K562 (cell line): ENCODE data around the gene NKD1. TPM values are rescaled to one million over a fixed set of nuclear protein-coding genes. Genes with fewer than 3 reads are reported as not detected.

ENCODE experiments used
- CBX5 ChIP-seq: IDR thresholded peaks from 2 replicates; pipeline ENCODE4 v1.6.1; 2014; ENCODE audit warnings: low read depth, borderline replicate concordance
- E2F8 ChIP-seq: fragments of 450-650 bp; IDR thresholded peaks from 2 replicates; pipeline ENCODE4 v1.7.1; 2018; ENCODE audit warnings: mild to moderate bottlenecking, low read depth; ENCODE audit not compliant: partially characterized antibody
- ILK ChIP-seq: fragments of 450-650 bp; IDR thresholded peaks from 2 replicates; pipeline ENCODE4 v1.6.1; 2016; ENCODE audit warnings: missing genetic modification characterization, low read depth, mild to moderate bottlenecking, missing compliant biosample characterization, moderate library complexity, borderline replicate concordance
- NR2F6 ChIP-seq: fragments of 450-650 bp; formaldehyde crosslinking; IDR thresholded peaks from 2 replicates; pipeline ENCODE4 v1.4.0; 2020; ENCODE audit warnings: mild to moderate bottlenecking
- PTBP1 ChIP-seq: fragments of 200-400 bp; formaldehyde crosslinking; IDR thresholded peaks from 2 replicates; pipeline ENCODE4 v1.6.1; 2017; ENCODE audit warnings: low read depth, low read length
- RB1 ChIP-seq: fragments of 450-650 bp; IDR thresholded peaks from 2 replicates; pipeline ENCODE4 v1.6.1; 2017; ENCODE audit warnings: low read depth, mild to moderate bottlenecking
- SMARCE1 ChIP-seq: fragments of 450-650 bp; IDR thresholded peaks from 2 replicates; pipeline ENCODE4 v1.7.1; 2016; ENCODE audit warnings: mild to moderate bottlenecking
- SMC3 ChIP-seq: conservative IDR thresholded peaks from 2 replicates; pipeline ENCODE4 v1.6.1; 2011; ENCODE audit warnings: low read depth, low read length, improper control_type of control experiment; ENCODE audit not compliant: insufficient read depth
- TRIM28 ChIP-seq: fragments of 450-650 bp; IDR thresholded peaks from 2 replicates; pipeline ENCODE4 v1.6.1; 2017
- ZEB2 ChIP-seq: fragments of 450-650 bp; IDR thresholded peaks from 2 replicates; pipeline ENCODE4 v1.6.1; 2016
- ZNF780A ChIP-seq: fragments of 250-450 bp; sonication (Bioruptor Pico); IDR thresholded peaks from 2 replicates; pipeline ENCODE4 v1.5.0; 2021; ENCODE audit warnings: mild to moderate bottlenecking
- polyA plus RNA-seq, 8 experiments: library from polyadenylated mRNA; depleted of rRNA in 4 of 8; stranded (reverse) in 5 of 8; unstranded in 3 of 8; fragments of >200 nt; fragmentation: Nextera tagmentation in 2 of 8; fragmentation: Illumina TruSeq in 1 of 8; extraction: Ambion mirVana in 2 of 8; extraction: Trizol in 1 of 8; gene quantifications; 2 replicates each; pipeline versions ENCODE4 v1.2.1 to v1.2.3, GENCODE V29; 2011 to 2014; ENCODE audit warnings: inconsistent platforms in 1 of 8, missing spikeins in 1 of 8
- total RNA-seq, 7 experiments: library from RNA; depleted of rRNA in 6 of 7; stranded (reverse); fragments of >200 nt in 6 of 7; fragmentation: Illumina TruSeq in 2 of 7; extraction: Trizol in 2 of 7; gene quantifications; 2 replicates each; pipeline versions ENCODE4 v1.2.1 to v1.2.3, GENCODE V29; 2011 to 2021; ENCODE audit warnings: low replicate concordance in 1 of 7
- TF ChIP-seq, protein P1 (sequence below): fragments of 450-650 bp; formaldehyde crosslinking; IDR thresholded peaks from 2 replicates; pipeline ENCODE4 v1.4.0; 2020; ENCODE audit warnings: mild to moderate bottlenecking, moderate library complexity
- TF ChIP-seq, protein P2 (sequence below): fragments of 450-650 bp; IDR thresholded peaks from 2 replicates; pipeline ENCODE4 v1.6.1; 2017; ENCODE audit warnings: antibody characterized with exemption, mild to moderate bottlenecking

The NKD1 gene
- total and polyA plus RNA-seq, 9 of the 15 experiments (the other 6 are each of a cell fraction or from before 2014, with no cell fraction given), result under 0.01 to 0.24 (median 0.04) TPM; not detected in 2

- TF ChIP-seq, protein P1, sequence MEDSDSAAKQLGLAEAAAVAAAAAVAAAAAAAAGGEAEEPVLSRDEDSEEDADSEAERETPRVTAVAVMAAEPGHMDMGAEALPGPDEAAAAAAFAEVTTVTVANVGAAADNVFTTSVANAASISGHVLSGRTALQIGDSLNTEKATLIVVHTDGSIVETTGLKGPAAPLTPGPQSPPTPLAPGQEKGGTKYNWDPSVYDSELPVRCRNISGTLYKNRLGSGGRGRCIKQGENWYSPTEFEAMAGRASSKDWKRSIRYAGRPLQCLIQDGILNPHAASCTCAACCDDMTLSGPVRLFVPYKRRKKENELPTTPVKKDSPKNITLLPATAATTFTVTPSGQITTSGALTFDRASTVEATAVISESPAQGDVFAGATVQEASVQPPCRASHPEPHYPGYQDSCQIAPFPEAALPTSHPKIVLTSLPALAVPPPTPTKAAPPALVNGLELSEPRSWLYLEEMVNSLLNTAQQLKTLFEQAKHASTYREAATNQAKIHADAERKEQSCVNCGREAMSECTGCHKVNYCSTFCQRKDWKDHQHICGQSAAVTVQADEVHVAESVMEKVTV, result peak; percentile 62
- 0 out of 2 replicates have a peak, but pooled peaks have one; percentile 9 for TF ChIP-seq RB1
- TF ChIP-seq E2F8, result no peak
- TF ChIP-seq ZEB2, result peak; percentile 37; the same call in 1 of the 2 replicates
- TF ChIP-seq SMARCE1, result no peak
- TF ChIP-seq TRIM28, result peak; percentile 83; the same call in 1 of the 2 replicates
- TF ChIP-seq CBX5, result peak; percentile 98
- no peak for TF ChIP-seq NR2F6 (CRISPR knock-in tag)
- TF ChIP-seq, protein P2, sequence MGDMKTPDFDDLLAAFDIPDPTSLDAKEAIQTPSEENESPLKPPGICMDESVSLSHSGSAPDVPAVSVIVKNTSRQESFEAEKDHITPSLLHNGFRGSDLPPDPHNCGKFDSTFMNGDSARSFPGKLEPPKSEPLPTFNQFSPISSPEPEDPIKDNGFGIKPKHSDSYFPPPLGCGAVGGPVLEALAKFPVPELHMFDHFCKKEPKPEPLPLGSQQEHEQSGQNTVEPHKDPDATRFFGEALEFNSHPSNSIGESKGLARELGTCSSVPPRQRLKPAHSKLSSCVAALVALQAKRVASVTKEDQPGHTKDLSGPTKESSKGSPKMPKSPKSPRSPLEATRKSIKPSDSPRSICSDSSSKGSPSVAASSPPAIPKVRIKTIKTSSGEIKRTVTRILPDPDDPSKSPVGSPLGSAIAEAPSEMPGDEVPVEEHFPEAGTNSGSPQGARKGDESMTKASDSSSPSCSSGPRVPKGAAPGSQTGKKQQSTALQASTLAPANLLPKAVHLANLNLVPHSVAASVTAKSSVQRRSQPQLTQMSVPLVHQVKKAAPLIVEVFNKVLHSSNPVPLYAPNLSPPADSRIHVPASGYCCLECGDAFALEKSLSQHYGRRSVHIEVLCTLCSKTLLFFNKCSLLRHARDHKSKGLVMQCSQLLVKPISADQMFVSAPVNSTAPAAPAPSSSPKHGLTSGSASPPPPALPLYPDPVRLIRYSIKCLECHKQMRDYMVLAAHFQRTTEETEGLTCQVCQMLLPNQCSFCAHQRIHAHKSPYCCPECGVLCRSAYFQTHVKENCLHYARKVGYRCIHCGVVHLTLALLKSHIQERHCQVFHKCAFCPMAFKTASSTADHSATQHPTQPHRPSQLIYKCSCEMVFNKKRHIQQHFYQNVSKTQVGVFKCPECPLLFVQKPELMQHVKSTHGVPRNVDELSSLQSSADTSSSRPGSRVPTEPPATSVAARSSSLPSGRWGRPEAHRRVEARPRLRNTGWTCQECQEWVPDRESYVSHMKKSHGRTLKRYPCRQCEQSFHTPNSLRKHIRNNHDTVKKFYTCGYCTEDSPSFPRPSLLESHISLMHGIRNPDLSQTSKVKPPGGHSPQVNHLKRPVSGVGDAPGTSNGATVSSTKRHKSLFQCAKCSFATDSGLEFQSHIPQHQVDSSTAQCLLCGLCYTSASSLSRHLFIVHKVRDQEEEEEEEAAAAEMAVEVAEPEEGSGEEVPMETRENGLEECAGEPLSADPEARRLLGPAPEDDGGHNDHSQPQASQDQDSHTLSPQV, result no peak
- TF ChIP-seq SMC3, result peak; percentile 66
- no peak for TF ChIP-seq ZNF780A (CRISPR knock-in tag)
- TF ChIP-seq PTBP1, result no peak
- TF ChIP-seq ILK (tag), result no peak
- TF ChIP-seq, all 486 proteins: peak for 11
These were observed 123.6 kb downstream of the NKD1 start (continued) for GRCh38 chr16:50671644-50672260.
